Natural killer cell (primary cell): Measurements from ENCODE around the gene ACSBG1. TPM values are rescaled to one million over a fixed set of nuclear protein-coding genes. Genes with fewer than 3 reads are reported as not detected.
A peak's percentile ranks its signal among the peaks of the same experiment; 100 is the strongest.

Source experiments
- ATAC-seq, 3 donors: fragments of 150-1000 bp in 2 of 3; fragments of 200-7000 bp in 1 of 3; cut with Tn5 transposase; 1 replicate in 1 of 3; 2 replicates in 2 of 3; pipeline ENCODE4 v1.10.0; 2021; ENCODE audit warnings: mild to moderate bottlenecking in 2 of 3, moderate library complexity in 2 of 3
- DNase-seq, 2 donors: peaks; one replicate each; pipeline versions ENCODE4 v3.0.0 to v3.0.0-alpha.2; 2013 to 2021; ENCODE audit warnings: mixed read lengths in 1 of 2
- H3K27ac ChIP-seq: one replicate; pipeline ENCODE4 v1.5.1; 2013; ENCODE audit warnings: mild to moderate bottlenecking, low read length
- H3K27me3 ChIP-seq: one replicate; pipeline ENCODE4 v1.6.1; 2013; ENCODE audit warnings: low read length; ENCODE audit not compliant: control insufficient read depth, insufficient read depth
- H3K36me3 ChIP-seq: one replicate; pipeline ENCODE4 v1.6.1; 2013; ENCODE audit warnings: low read length; ENCODE audit not compliant: control insufficient read depth, insufficient read depth
- H3K4me1 ChIP-seq: one replicate; pipeline ENCODE4 v1.6.1; 2013; ENCODE audit warnings: low read length; ENCODE audit not compliant: control insufficient read depth, insufficient read depth
- H3K4me3 ChIP-seq: one replicate; pipeline ENCODE4 v1.5.1; 2013; ENCODE audit warnings: low read length
- H3K9me3 ChIP-seq: one replicate; pipeline ENCODE4 v1.6.1; 2013; ENCODE audit warnings: low read length; ENCODE audit not compliant: control insufficient read depth, insufficient read depth
- H3K27ac Mint-ChIP-seq, 2 donors: one replicate each; pipeline ENCODE4 v1.8.0; 2022; ENCODE audit warnings: mild to moderate bottlenecking in 2 of 2, mixed read lengths in 2 of 2, moderate library complexity in 1 of 2
- H3K27me3 Mint-ChIP-seq, 2 donors: one replicate each; pipeline ENCODE4 v1.8.0; 2022; ENCODE audit warnings: low read depth in 2 of 2, mixed read lengths in 2 of 2
- H3K36me3 Mint-ChIP-seq: one replicate; pipeline ENCODE4 v1.8.0; 2022; ENCODE audit warnings: mixed read lengths
- H3K4me1 Mint-ChIP-seq, 2 donors: one replicate each; pipeline ENCODE4 v1.8.0; 2022; ENCODE audit warnings: mixed read lengths in 2 of 2
- H3K4me3 Mint-ChIP-seq: one replicate; pipeline ENCODE4 v1.8.0; 2022; ENCODE audit warnings: mild to moderate bottlenecking, moderate library complexity, mixed read lengths
- H3K9me3 Mint-ChIP-seq, 2 donors: one replicate each; pipeline ENCODE4 v1.8.0; 2022; ENCODE audit warnings: mixed read lengths in 2 of 2
- WGBS: methylation state at CpG from one replicate; pipeline ENCODE4 v1.1.7; 2013; ENCODE audit warnings: missing lambda C conversion rate; ENCODE audit not compliant: insufficient coverage; 5-methylcytosine and 5-hydroxymethylcytosine counted together
- intact Hi-C: fragments of 100-400 bp; cut with micrococcal nuclease; formaldehyde crosslinking; loops from one replicate; pipeline ENCODE4 v1.14.2; 2022
- total RNA-seq, 4 donors: library from RNA; stranded (reverse); fragments of 120-200 nt in 1 of 4; gene quantifications; one replicate each; pipeline versions ENCODE4 v1.2.3 to v1.2.4, GENCODE V29; 2013 to 2022
- TF ChIP-seq, protein P1 (sequence below): fragments of 200-600 bp; IDR thresholded peaks from one replicate; pipeline ENCODE4 v1.8.0; 2022; ENCODE audit warnings: antibody characterized with exemption

The ACSBG1 gene
- total RNA-seq, 3 donors from 2014 or later (not counting 1 experiment from before 2014, with no cell fraction given) = 0.07 TPM; not detected in 2

DNA sequence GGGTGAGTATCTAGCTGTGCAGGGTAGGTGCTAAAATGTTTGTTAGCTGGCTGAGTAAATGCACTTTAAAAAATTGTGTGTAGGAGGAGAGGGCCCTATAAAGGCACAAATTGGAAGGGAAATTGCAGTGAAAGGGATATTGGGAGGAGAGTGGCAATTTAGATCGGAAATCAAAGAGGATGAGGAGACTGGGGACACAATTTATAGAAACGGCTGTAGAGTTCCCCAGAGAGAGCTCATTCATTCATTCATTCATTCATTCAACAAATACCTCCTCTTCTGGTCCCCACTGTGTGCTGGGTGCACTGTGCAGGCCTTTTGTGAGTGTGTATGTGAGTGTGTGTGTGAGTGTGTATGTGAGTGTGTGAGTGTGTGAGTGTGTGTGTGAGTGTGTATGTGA is 32.4 kb upstream of the ACSBG1 start:
- no peaks in the 10 kb centered on the region for H3K27me3 ChIP-seq
- ATAC-seq (no peak), DNase-seq (no peak)
- H3K4me1 ChIP-seq = peaks cover 10% of the 10 kb centered on the region
- TF ChIP-seq, protein P1, sequence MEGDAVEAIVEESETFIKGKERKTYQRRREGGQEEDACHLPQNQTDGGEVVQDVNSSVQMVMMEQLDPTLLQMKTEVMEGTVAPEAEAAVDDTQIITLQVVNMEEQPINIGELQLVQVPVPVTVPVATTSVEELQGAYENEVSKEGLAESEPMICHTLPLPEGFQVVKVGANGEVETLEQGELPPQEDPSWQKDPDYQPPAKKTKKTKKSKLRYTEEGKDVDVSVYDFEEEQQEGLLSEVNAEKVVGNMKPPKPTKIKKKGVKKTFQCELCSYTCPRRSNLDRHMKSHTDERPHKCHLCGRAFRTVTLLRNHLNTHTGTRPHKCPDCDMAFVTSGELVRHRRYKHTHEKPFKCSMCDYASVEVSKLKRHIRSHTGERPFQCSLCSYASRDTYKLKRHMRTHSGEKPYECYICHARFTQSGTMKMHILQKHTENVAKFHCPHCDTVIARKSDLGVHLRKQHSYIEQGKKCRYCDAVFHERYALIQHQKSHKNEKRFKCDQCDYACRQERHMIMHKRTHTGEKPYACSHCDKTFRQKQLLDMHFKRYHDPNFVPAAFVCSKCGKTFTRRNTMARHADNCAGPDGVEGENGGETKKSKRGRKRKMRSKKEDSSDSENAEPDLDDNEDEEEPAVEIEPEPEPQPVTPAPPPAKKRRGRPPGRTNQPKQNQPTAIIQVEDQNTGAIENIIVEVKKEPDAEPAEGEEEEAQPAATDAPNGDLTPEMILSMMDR = no peak
- H3K4me1 Mint-ChIP-seq = peaks cover 10 to 11% of the 10 kb centered on the region in 2 donors
- H3K27me3 Mint-ChIP-seq = no peaks in the 10 kb centered on the region
- WGBS = 100% methylated on average over 1 of the region's 2 CpGs
- no peaks in the 10 kb centered on the region for H3K9me3 ChIP-seq
- intact Hi-C loops = no loop called here
- H3K4me3 ChIP-seq = no peak overlapping the region
- H3K27ac ChIP-seq = no peak overlapping the region
- peak overlapping the region in 1 of 2 donors; percentile 78 for H3K27ac Mint-ChIP-seq
- no peaks in the 10 kb centered on the region for H3K9me3 Mint-ChIP-seq
- H3K4me3 Mint-ChIP-seq = no peak overlapping the region
- no peaks in the 10 kb centered on the region for H3K36me3 Mint-ChIP-seq
- H3K36me3 ChIP-seq = peaks cover 4% of the 10 kb centered on the region

DNA sequence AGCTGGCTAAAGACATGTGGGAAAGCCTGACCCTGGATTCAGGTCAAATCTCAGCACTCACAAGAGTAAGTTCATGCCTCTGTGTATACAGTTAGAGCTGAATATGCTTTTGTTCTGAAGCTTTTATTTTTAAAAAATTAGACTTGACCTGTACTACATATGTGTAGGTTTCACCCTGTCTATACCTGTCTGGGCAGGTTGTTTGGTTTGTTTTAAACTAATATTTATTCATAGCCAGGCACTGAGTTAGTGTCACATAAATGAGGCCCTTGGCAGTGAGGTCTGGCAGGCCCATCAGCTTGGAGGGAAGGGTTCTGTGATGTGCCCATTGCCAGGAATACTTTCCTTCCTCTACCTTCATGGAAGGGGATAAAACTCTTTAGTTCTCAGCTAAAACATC is 31.9 kb upstream of the ACSBG1 start:
- intact Hi-C loops = no loop called here

DNA sequence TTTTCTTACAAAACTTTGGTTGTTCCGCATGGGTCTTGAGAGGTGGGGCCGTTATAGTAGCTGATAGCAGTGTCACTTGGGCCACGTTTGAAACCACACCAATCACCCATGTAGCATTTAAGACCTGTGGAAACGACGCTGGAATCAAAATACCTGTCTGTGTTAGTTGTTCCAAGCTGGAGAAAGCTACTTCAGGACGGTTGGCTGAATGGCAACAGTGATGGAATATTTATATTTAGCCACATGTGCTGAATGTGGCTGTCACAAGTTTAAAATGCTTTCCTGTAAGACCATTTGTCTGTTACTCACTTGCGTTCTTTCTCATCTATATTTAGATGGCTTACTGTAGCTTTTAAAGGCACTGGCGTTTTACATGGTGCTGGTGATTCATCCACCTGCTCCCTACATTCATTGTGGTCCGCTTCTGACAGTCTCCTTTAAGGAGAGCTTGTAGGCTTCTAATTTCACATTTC is 31.4 kb upstream of the ACSBG1 start:
- Mint-ChIP-seq H3K4me3 (peak overlapping the region; percentile 87), H3K27ac (peak overlapping the region; percentile 78 to 82), H3K9me3 (no peaks in the 10 kb centered on the region), H3K36me3 (no peaks in the 10 kb centered on the region), H3K27me3 (no peaks in the 10 kb centered on the region), H3K4me1 (peaks cover 10 to 11% of the 10 kb centered on the region in 2 donors)
- H3K27ac ChIP-seq = no peak overlapping the region
- H3K4me1 ChIP-seq = peaks cover 10% of the 10 kb centered on the region
- no peak for ATAC-seq
- DNase-seq = peak in 1 of 2 donors; percentile 34
- intact Hi-C loops = no loop called here
- WGBS = 63% methylated on average over 6 of the region's 9 CpGs
- no peaks in the 10 kb centered on the region for H3K27me3 ChIP-seq
- H3K4me3 ChIP-seq = no peak overlapping the region
- TF ChIP-seq, protein P1 = no peak
- no peaks in the 10 kb centered on the region for H3K9me3 ChIP-seq
- H3K36me3 ChIP-seq = no peaks in the 10 kb centered on the region

More for the DNA sequence above, 31.9 kb upstream of the ACSBG1 start:
- Mint-ChIP-seq H3K27me3 (no peaks in the 10 kb centered on the region), H3K36me3 (no peaks in the 10 kb centered on the region), H3K4me3 (peak overlapping the region; percentile 87), H3K4me1 (peaks cover 10 to 11% of the 10 kb centered on the region in 2 donors), H3K9me3 (no peaks in the 10 kb centered on the region), H3K27ac (peak overlapping the region; percentile 78 to 82)
- peaks cover 3% of the 10 kb centered on the region for H3K36me3 ChIP-seq
- H3K27me3 ChIP-seq = no peaks in the 10 kb centered on the region
- peaks cover 10% of the 10 kb centered on the region for H3K4me1 ChIP-seq
- TF ChIP-seq, protein P1 = no peak
- DNase-seq (no peak), ATAC-seq (no peak)
- H3K27ac ChIP-seq = no peak overlapping the region
- H3K4me3 ChIP-seq = no peak overlapping the region
- H3K9me3 ChIP-seq = no peaks in the 10 kb centered on the region

DNA sequence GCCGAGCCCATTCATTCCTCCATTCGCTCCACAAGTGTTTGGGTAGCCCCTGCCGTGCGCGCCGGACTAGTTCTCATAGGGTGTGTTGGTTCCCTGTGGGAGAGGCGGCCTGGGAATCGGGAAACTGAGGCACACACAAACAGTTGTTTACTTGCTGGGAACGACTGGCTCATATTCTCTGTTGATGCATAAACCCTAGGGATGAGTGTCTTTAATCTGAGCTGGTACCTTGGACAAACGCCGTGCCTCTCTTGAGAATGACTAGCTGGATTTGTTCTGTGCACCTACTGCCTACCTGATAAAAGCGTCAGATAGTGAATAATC is 30.7 kb upstream of the ACSBG1 start:
- no peaks in the 10 kb centered on the region for H3K27me3 ChIP-seq
- ATAC-seq (no peak), DNase-seq (no peak)
- Mint-ChIP-seq H3K4me3 (peak overlapping the region; percentile 87), H3K27ac (peak overlapping the region; percentile 78 to 82), H3K9me3 (no peaks in the 10 kb centered on the region), H3K36me3 (no peaks in the 10 kb centered on the region), H3K27me3 (peaks cover 0 to 3% of the 10 kb centered on the region in 2 donors), H3K4me1 (peaks cover 10 to 11% of the 10 kb centered on the region in 2 donors)
- WGBS = 61% methylated on average over 12 of the region's 12 CpGs
- no peaks in the 10 kb centered on the region for H3K36me3 ChIP-seq
- H3K27ac ChIP-seq = no peak overlapping the region
- peak overlapping the region; percentile 54 for H3K4me3 ChIP-seq
- H3K9me3 ChIP-seq = no peaks in the 10 kb centered on the region
- TF ChIP-seq, protein P1 = no peak
- intact Hi-C loops = no loop called here
- peaks cover 10% of the 10 kb centered on the region for H3K4me1 ChIP-seq
